ENCODE measurements around the gene FAM240B.

- TF ChIP-seq POLR2A (IDR thresholded peaks at IDR 0.05) (no peak), CTCF (IDR thresholded peaks at IDR 0.05 in 8 of 11, conservative IDR thresholded peaks at IDR 0.05 in 3 of 11) (no peak)
Observed at GRCh38 chr9:38689678-38690077, 30.3 kb downstream of the FAM240B start.

Data from spleen (tissue), 7 donors.